DND-41 (cell line): ENCODE data around the gene AP2M1.

ENCODE experiments used
- EZH2 ChIP-seq: IDR thresholded peaks from 3 replicates; pipeline ENCODE4 v1.6.1; 2012; ENCODE audit warnings: borderline replicate concordance, low read depth, mild to moderate bottlenecking, moderate library complexity, low read length, inconsistent platforms; ENCODE audit not compliant: severe bottlenecking
- TF ChIP-seq, protein P1 (sequence below): IDR thresholded peaks from 2 replicates; pipeline ENCODE4 v1.5.1; 2012; ENCODE audit warnings: borderline replicate concordance, low read length, moderate library complexity, mild to moderate bottlenecking; ENCODE audit not compliant: poor library complexity, severe bottlenecking; ENCODE audit errors: extremely low read depth

DNA sequence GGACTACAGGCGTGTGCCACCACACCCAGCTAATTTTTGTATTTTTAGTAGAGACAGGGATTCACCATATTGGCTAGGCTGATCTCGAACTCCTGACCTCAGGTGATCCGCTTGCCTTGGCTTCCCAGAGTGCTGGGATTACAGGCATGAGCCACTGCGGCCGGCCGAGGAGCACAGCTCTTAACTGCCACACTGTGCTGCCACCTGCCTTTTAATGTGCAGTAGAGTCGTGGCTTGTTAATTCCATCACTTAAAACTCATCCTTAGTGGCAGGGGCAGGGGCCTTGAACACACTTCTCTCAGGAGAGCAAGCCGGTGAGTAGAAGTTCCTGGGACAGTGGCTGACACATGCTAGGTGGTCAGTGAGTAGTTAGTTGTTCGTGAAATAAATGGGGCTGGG lies 23.9 kb downstream of the AP2M1 start:
- TF ChIP-seq, protein P1, sequence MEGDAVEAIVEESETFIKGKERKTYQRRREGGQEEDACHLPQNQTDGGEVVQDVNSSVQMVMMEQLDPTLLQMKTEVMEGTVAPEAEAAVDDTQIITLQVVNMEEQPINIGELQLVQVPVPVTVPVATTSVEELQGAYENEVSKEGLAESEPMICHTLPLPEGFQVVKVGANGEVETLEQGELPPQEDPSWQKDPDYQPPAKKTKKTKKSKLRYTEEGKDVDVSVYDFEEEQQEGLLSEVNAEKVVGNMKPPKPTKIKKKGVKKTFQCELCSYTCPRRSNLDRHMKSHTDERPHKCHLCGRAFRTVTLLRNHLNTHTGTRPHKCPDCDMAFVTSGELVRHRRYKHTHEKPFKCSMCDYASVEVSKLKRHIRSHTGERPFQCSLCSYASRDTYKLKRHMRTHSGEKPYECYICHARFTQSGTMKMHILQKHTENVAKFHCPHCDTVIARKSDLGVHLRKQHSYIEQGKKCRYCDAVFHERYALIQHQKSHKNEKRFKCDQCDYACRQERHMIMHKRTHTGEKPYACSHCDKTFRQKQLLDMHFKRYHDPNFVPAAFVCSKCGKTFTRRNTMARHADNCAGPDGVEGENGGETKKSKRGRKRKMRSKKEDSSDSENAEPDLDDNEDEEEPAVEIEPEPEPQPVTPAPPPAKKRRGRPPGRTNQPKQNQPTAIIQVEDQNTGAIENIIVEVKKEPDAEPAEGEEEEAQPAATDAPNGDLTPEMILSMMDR = peak; percentile 5
- TF ChIP-seq EZH2 = no peak
